Activated CD8-positive, alpha-beta T cell treated with anti-CD3 and anti-CD28 coated beads, Interleukin-2, amount 10 ng/mL, durations not matched to agents 7 days and 5 days (primary cell): ENCODE data around the gene MAD1L1. TPM values are rescaled to one million over a fixed set of nuclear protein-coding genes. Genes with fewer than 3 reads are reported as not detected.

Experiments
- ATAC-seq: fragments of 150-1000 bp; cut with Tn5 transposase; one replicate; pipeline ENCODE4 v1.10.0; 2021; ENCODE audit warnings: moderate library complexity
- CTCF ChIA-PET: fragments of 350-600 bp; sonication (Branson Sonifier 250); formaldehyde crosslinking; loops from one replicate; lab custom pipeline; 2021; ENCODE audit warnings: antibody characterized with exemption; lab: Charles Lee
- POLR2A ChIA-PET: fragments of 350-600 bp; sonication (Branson Sonifier 250); formaldehyde crosslinking; loops from one replicate; lab custom pipeline; 2021; ENCODE audit warnings: antibody characterized with exemption; lab: Charles Lee
- DNase-seq: peaks from one replicate; pipeline ENCODE4 v3.0.0-alpha.2; 2020
- H3K27ac Mint-ChIP-seq: one replicate; pipeline ENCODE4 v1.8.0; 2021; ENCODE audit warnings: mild to moderate bottlenecking, mixed read lengths
- H3K27me3 Mint-ChIP-seq: one replicate; pipeline ENCODE4 v1.8.0; 2021; ENCODE audit warnings: low read depth, mixed read lengths
- H3K36me3 Mint-ChIP-seq: one replicate; pipeline ENCODE4 v1.8.0; 2021; ENCODE audit warnings: low read depth, mixed read lengths
- H3K4me1 Mint-ChIP-seq: one replicate; pipeline ENCODE4 v1.8.0; 2021; ENCODE audit warnings: low read depth, mixed read lengths
- H3K4me3 Mint-ChIP-seq: one replicate; pipeline ENCODE4 v1.8.0; 2021; ENCODE audit warnings: mild to moderate bottlenecking, mixed read lengths
- H3K9me3 Mint-ChIP-seq: one replicate; pipeline ENCODE4 v1.8.0; 2022; ENCODE audit warnings: mixed read lengths; ENCODE audit not compliant: insufficient read depth
- total RNA-seq, 2 experiments: library from RNA; stranded (reverse); gene quantifications; one replicate each; pipeline ENCODE4 v1.2.3, GENCODE V29; 2021

MAD1L1 gene
- total RNA-seq, 2 experiments from 2014 or later = 79.8 to 82.7 TPM

GRCh38 chr7:2152646-2153045 is 80.1 kb downstream of the MAD1L1 start:
- H3K4me3 Mint-ChIP-seq = no peak overlapping the region
- H3K9me3 Mint-ChIP-seq = no peaks in the 10 kb centered on the region
- POLR2A ChIA-PET = no interaction called here
- no peaks in the 10 kb centered on the region for H3K27me3 Mint-ChIP-seq
- H3K4me1 Mint-ChIP-seq = peaks cover 7% of the 10 kb centered on the region
- ATAC-seq (no peak), DNase-seq (no peak)
- CTCF ChIA-PET = no interaction called here
- H3K36me3 Mint-ChIP-seq = no peaks in the 10 kb centered on the region
- no peak overlapping the region for H3K27ac Mint-ChIP-seq

- H3K9me3 Mint-ChIP-seq = no peaks in the 10 kb centered on the region
- H3K4me1 Mint-ChIP-seq = peaks cover 7% of the 10 kb centered on the region
- H3K4me3 Mint-ChIP-seq = no peak overlapping the region
- no peak overlapping the region for H3K27ac Mint-ChIP-seq
- CTCF ChIA-PET = interaction anchor here (0.6 kb wide), 1 partner anchor 185 kb away, joined by 5 read pairs; no protein-coding TSS in a partner anchor
- no peaks in the 10 kb centered on the region for H3K27me3 Mint-ChIP-seq
- POLR2A ChIA-PET = no interaction called here
- DNase-seq (no peak), ATAC-seq (no peak)
- H3K36me3 Mint-ChIP-seq = no peaks in the 10 kb centered on the region
Measured at GRCh38 chr7:2151801-2152612, 80.7 kb downstream of the MAD1L1 start.

- Mint-ChIP-seq H3K36me3 (no peaks in the 10 kb centered on the region), H3K27ac (no peak overlapping the region), H3K4me1 (peaks cover 7% of the 10 kb centered on the region), H3K27me3 (no peaks in the 10 kb centered on the region), H3K4me3 (no peak overlapping the region), H3K9me3 (no peaks in the 10 kb centered on the region)
- ChIA-PET CTCF (interaction anchor here (0.6 kb wide), 1 partner anchor 185 kb away, joined by 5 read pairs; no protein-coding TSS in a partner anchor), POLR2A (no interaction called here)
- DNase-seq (no peak), ATAC-seq (no peak)
Measured at GRCh38 chr7:2151237-2151636, 81.5 kb downstream of the MAD1L1 start.

- ChIA-PET POLR2A (no interaction called here), CTCF (no interaction called here)
Measured at GRCh38 chr7:2150445-2150815, 82.3 kb downstream of the MAD1L1 start.

GRCh38 chr7:2149672-2150444 is 82.9 kb downstream of the MAD1L1 start:
- Mint-ChIP-seq H3K27me3 (no peaks in the 10 kb centered on the region), H3K27ac (no peak overlapping the region), H3K36me3 (no peaks in the 10 kb centered on the region), H3K4me3 (no peak overlapping the region), H3K4me1 (no peaks in the 10 kb centered on the region), H3K9me3 (no peaks in the 10 kb centered on the region)
- POLR2A ChIA-PET = no interaction called here
- DNase-seq (no peak), ATAC-seq (no peak)
- CTCF ChIA-PET = no interaction called here

More at GRCh38 chr7:2150445-2150815, 82.3 kb downstream of the MAD1L1 start:
- H3K9me3 Mint-ChIP-seq = no peaks in the 10 kb centered on the region
- no peak overlapping the region for H3K4me3 Mint-ChIP-seq
- H3K4me1 Mint-ChIP-seq = peaks cover 4% of the 10 kb centered on the region
- DNase-seq (no peak), ATAC-seq (no peak)
- H3K27ac Mint-ChIP-seq = no peak overlapping the region
- no peaks in the 10 kb centered on the region for H3K36me3 Mint-ChIP-seq
- no peaks in the 10 kb centered on the region for H3K27me3 Mint-ChIP-seq

GRCh38 chr7:2148814-2149213 is 83.9 kb downstream of the MAD1L1 start:
- Mint-ChIP-seq H3K36me3 (no peaks in the 10 kb centered on the region), H3K27me3 (no peaks in the 10 kb centered on the region), H3K4me1 (no peaks in the 10 kb centered on the region), H3K4me3 (no peak overlapping the region), H3K27ac (no peak overlapping the region), H3K9me3 (no peaks in the 10 kb centered on the region)
- ChIA-PET POLR2A (no interaction called here), CTCF (no interaction called here)
- no peak for ATAC-seq
- no peak for DNase-seq

- Mint-ChIP-seq H3K4me3 (no peak overlapping the region), H3K4me1 (no peaks in the 10 kb centered on the region), H3K9me3 (no peaks in the 10 kb centered on the region), H3K27ac (no peak overlapping the region), H3K27me3 (no peaks in the 10 kb centered on the region), H3K36me3 (peaks cover 3% of the 10 kb centered on the region)
- ChIA-PET CTCF (interaction anchor here (0.8 kb wide), 1 partner anchor 569 kb away, joined by 3 read pairs; no protein-coding TSS in a partner anchor), POLR2A (no interaction called here)
- ATAC-seq (no peak), DNase-seq (no peak)
Measured at GRCh38 chr7:2148189-2148588, 84.6 kb downstream of the MAD1L1 start.

- H3K9me3 Mint-ChIP-seq = no peaks in the 10 kb centered on the region
- POLR2A ChIA-PET = no interaction called here
Measured at GRCh38 chr7:2146676-2147472, 85.9 kb downstream of the MAD1L1 start.

GRCh38 chr7:2145835-2146580 is 86.7 kb downstream of the MAD1L1 start:
- CTCF ChIA-PET = interaction anchor here (1.4 kb wide), 1 partner anchor 26 kb away, joined by 3 read pairs; no protein-coding TSS in a partner anchor
- DNase-seq (no peak), ATAC-seq (no peak)
- POLR2A ChIA-PET = no interaction called here
- no peaks in the 10 kb centered on the region for H3K27me3 Mint-ChIP-seq
- H3K4me3 Mint-ChIP-seq = no peak overlapping the region
- H3K9me3 Mint-ChIP-seq = no peaks in the 10 kb centered on the region
- H3K4me1 Mint-ChIP-seq = no peaks in the 10 kb centered on the region
- peaks cover 3% of the 10 kb centered on the region for H3K36me3 Mint-ChIP-seq
- H3K27ac Mint-ChIP-seq = no peak overlapping the region

More at GRCh38 chr7:2146676-2147472, 85.9 kb downstream of the MAD1L1 start:
- no peak overlapping the region for H3K27ac Mint-ChIP-seq
- CTCF ChIA-PET = interaction anchor here (1.4 kb wide), 1 partner anchor 27 kb away, joined by 3 read pairs; no protein-coding TSS in a partner anchor
- peaks cover 3% of the 10 kb centered on the region for H3K36me3 Mint-ChIP-seq
- ATAC-seq (no peak), DNase-seq (no peak)
- H3K4me3 Mint-ChIP-seq = no peak overlapping the region
- H3K27me3 Mint-ChIP-seq = no peaks in the 10 kb centered on the region
- no peaks in the 10 kb centered on the region for H3K4me1 Mint-ChIP-seq

GRCh38 chr7:2144926-2145325 is 87.8 kb downstream of the MAD1L1 start:
- DNase-seq (no peak), ATAC-seq (no peak)
- POLR2A ChIA-PET = interaction anchor here (0.6 kb wide), 1 partner anchor 69 kb away, joined by 3 read pairs; no protein-coding TSS in a partner anchor
- H3K4me3 Mint-ChIP-seq = no peak overlapping the region
- no peaks in the 10 kb centered on the region for H3K4me1 Mint-ChIP-seq
- CTCF ChIA-PET = no interaction called here
- H3K27me3 Mint-ChIP-seq = no peaks in the 10 kb centered on the region
- no peaks in the 10 kb centered on the region for H3K9me3 Mint-ChIP-seq
- H3K27ac Mint-ChIP-seq = peak overlapping the region; percentile 30
- peaks cover 3% of the 10 kb centered on the region for H3K36me3 Mint-ChIP-seq
